ENCODE data around the gene PARP3.

The PARP3 gene

DNA sequence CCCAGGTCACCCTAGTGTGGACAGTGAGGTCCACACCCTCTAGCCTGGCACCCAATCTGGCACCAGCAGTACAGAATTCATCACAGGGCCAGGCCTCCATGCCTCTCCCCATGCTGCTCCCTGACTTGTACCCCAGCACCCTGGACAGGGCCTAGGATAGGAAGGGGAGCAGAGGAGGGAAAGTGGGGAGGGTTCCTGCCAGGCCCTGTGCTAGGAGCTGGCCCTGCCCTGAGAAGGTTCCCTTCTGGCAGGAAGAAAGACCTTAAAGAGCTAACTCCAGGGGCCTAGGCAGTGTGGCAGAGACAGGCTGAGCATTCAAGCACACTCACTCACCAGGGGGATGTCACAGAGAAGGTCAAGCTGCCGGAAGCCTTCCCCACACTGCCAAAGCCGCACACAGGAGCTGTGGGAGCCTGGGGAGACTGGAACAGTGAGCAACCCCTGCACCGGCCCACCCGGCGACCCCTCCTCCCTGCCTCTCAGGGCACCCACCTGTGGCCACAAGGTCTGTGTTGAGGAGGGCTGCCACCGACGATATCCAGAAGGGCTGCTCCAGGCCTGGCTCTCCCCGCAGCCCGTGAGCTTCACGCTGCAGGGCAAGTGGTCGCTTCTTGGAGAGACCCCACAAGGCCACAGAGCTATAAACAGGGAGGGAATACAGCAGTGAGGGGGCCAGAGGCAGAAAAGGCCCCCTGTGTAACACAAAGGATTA, 7.9 kb upstream of the PARP3 start:
- no peak for FAIRE-seq

DNA sequence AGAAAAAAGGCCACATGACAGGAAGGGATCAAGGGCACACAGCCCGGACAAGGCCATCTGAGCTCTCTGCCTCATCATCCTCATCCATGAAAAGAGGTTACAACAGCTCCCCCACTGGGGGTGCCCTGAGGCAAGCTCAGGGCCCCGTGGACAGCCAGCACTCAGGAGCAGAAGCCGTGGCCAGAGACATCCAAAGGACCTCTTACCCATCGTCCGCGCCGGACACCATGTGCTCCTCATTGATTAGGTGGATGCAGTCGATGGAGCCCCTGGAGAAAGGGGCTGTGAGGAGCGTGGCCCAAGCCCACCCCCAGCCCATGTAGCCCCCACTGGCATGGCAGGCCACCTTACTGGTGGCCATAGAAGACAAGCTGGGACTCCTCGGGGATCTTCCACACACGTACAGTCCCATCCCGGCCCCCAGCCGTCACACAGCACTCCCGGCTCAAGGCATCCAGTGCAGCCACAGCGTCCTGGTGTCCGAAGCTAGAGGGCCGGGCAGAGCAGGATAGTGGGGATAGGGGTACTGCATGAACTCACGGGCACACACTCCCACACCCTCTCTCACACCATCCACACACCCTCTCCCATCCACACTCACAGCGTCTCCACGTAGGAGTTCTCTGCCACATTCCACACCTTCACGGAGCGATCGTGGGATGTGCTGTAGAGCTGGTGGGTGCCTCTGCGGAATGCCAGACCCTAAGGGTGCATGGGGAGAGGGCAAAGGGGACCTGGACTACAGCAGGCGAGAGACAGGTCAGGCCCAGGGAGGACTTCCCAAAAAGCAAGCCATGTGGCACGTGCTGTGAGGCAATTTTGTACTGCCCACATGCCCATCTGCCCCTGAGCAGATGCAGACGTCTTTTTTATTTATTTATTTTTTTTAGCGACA, 6.9 kb upstream of the PARP3 start:
- no peak for FAIRE-seq

DNA sequence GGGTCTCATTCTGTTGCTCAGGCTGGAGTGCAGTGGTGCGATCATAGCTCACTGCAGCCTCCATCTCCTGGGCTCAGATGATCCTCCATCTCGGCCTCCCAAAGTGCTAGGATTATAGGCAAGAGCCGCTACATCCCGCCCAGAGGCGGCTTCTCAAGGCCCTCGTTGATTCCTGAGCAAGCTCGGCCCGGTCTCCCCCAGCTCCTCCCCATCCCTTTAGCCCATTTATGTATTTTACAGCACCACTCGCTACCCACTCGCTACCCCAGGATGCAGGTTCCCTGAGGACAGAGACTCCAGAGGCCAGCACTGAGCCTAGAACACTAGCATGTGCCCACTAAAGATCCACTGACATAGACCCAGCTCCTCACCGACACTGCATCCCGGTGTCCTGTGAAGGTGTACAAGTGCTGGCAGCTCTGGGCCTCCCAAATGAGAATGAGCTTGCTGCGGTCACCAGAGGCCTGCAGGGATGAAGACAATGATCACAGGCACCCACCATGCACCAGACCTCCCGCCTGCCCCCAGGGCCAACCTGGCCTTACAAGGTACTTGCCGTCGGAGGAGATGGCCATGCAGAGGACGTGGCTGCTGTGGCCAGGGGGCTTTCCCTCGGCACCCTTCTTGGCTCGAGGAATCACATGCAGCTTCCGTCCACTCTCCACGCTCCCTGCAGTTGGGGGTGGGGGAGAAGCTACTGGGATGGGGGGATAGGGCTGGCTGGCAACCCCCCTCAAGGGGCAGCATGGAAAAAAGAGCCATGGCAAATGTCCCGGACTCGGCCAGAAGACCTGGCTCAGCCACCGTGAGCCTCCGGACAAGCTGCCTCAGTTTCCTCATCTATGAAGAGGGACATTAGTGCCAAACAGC, 6.0 kb upstream of the PARP3 start:
- FAIRE-seq = no peak

DNA sequence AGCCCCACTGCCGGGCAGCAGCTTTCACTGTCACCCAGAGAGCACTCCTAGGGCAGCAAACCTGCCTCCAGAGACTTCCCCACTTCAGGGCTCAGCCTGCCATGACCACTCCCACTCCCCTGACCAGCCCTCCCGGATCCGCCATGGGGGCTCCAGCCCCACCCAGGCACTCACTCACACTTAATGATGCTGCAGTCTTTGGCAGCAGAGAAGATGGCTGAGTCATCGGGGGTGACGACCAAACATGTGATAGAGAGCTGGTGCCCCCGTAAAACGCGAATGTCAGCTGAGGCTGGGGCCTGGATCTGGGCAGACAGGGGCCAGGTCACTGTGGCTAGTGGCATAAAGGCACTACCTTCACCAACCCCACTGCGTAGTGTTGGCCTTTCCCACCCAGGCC, 5.1 kb upstream of the PARP3 start:
- no peak for FAIRE-seq

DNA sequence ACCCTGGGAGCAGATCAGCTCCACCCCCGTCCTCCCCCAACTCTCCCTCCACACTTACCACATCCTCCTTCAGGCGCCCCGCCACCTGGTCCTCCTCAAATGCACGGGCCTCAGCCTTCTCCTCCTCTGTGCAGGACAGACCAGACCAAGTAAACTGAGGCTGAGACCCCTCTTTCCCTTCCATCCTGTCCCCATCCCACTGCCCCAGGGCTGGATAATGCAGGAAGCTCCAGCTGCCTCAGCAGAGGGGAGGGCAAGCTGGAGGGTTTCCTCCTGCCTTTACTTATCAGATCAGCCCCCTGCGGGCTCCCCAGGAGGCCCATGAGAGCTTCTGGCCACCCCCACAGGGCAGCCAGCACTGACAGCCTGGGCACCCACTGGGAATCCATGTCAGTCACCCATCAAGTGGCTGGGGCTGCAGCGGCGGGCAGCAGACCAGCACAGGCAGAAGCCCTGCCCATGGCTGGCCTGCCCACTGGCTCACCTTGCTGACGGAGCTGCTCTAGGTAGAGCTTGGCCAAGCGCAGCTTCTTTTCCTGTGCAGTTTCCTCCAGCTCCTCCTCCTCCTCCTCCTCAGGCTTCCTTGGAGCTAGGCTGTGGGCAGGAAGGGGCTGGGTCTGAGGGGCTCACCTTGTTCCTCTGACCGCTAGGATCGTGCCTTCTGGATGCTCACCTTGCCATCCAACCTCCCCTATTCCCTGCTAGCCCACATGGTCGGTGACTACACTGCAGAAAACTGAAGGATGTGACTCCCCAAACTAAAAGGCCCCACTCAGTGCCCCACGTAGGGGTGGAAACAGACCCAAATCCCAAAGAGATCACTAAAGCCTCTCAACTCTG, 4.3 kb upstream of the PARP3 start:
- FAIRE-seq = no peak

DNA sequence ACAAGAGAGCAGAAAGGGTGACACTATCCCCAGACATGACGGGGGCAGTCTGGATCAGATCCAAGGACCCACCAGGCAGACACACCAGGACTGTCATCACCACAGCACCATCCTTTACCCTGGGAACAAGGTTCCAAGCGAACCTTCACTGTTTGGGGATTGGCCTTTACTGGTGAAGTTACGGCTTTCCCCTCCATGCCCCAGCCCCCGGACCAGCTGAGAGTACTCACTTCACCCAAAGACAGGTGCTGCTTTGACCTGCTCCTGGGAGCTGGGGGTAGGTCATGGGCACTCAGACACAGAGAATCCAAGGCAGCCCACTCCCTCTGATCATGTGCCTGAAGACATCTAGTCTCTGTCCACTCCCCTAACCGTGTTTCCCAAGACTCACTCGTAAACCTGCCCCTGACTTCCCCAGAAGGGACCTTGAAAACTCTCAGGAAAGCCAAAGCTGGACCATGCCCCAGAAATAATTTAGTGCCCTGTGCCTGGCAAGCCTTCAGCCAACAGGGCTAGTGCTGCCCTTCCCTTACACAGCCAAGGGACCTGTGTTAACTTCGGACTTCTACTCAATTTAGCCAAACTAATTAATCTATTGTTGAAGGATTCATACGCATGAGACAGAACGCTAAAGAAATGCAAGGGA, 3.3 kb upstream of the PARP3 start:
- FAIRE-seq = no peak

DNA sequence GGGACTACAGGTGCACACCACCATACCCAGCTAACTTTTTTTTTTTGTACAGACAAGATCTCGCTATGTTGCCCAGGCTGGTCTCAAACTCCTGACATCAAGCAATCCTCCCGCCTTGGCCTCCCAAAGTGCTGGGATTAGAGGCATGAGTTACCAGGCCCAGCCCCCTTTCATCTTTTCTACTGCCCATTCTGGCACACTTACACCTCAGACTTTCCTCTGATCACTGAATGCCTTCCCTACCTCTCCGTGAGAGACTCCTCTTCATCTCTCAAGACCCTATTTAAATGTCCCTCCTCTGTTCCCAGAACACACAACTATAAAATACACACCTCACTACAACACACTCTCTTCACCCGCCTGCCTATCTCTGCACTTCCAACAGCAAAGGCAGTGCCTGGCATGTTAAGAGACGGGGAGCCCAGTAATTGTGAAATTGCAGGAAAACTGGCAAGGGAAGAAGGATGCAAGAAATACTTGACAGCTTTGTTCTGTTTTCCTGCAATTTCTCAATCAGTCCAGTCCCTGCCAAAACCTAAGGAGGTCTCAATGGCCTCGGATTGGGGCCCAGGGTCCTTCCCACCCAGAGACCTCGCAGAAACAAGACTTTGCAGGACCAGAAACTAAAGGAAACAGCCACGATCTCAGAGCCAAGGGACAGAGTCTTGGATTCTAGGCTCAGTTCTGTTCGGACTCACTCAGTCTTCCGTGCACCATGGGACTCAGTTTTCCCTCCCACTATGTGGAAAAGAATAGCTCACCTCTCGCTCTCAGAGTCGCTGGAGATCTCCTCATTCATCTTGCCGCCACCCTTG, 1.3 kb upstream of the PARP3 start:
- FAIRE-seq = no peak

DNA sequence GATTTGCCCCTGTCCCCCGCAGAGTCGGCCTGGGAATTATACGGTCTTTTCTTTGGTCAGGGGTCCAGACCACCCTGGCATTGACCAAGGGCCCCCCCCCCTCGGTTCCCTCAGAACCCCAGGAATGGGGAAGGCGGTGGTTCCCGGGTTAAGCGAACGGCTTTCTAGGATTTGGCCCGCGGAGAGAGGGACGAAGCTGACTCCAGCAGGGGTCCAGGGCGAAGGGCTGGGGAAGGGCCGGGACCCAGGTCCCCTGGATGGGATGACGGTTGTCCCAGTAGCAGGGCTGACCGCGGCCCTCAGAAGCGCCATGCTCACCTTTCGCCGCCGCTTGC, 733 bp upstream of the PARP3 start:
- FAIRE-seq = no peak

DNA sequence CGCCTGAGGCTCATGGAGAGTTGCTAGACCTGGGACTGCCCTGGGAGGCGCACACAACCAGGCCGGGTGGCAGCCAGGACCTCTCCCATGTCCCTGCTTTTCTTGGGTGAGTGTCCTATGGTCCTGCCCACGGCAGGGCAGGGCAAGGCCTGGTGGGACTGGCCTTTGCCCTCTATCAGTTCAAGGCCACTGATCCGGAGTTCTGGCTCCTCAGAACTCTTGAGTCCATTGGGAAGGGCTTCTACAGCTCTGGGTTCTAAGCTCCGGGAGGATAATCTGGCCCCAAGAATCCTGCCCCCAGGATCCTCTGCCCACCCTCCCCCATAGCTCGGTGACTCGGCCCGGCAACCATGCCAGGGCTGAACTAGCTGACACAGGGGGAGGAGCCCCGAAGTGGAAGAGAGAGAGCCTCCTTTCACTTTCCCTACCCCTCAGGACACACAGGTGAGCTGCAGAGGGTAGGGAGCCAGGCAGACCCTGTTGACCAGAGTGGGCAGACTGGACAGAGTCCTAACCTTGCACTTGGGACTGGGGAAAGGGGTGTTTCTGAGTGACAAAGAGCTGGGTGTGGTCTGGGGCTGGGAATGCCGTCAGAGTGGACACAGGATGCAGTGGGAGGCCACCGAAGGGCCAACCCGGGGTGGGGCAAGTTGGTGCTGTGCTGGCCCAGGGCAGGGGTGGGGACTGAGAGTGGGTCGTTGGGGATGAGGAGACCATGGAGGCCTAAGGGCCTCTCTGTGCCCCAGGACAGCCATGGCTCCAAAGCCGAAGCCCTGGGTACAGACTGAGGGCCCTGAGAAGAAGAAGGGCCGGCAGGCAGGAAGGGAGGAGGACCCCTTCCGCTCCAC, 664 bp downstream of the PARP3 start:
- FAIRE-seq = no peak

DNA sequence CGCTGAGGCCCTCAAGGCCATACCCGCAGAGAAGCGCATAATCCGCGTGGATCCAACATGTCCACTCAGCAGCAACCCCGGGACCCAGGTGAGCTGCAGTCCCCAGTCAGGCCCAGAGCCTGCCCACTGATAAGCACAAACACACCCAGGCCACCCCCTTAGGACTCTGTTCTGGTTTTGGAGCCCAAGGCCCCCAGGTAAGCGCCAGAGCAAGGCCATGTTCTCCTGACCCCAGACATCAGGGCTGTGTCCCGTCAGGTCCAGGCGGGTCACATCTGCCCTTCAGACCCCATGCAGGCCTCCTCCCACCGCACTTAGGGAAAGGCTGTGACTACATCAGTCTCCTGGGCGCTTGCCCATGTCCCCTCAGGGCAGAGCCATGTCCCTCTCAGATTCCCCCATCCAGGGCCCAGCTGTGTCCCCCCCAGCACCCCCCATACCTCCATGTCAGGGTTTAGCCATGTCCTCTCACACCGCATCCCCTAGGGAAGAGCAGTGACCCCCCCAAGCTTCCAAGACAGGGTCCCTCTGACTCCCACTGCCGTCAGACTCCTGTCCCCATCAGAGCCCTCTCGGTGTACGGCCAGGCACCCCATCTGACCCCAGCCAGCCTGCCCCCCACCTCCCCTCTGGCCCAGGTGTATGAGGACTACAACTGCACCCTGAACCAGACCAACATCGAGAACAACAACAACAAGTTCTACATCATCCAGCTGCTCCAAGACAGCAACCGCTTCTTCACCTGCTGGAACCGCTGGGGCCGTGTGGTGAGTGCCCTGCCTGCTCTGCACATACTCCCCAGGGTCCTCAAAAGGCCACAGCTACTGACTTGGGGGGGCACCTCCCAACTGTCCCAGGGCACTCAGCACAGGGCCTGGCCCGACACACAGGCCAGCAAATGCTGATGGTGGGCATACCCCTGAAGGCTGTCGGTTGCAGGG, 1.6 kb downstream of the PARP3 start:
- no peak for FAIRE-seq

DNA sequence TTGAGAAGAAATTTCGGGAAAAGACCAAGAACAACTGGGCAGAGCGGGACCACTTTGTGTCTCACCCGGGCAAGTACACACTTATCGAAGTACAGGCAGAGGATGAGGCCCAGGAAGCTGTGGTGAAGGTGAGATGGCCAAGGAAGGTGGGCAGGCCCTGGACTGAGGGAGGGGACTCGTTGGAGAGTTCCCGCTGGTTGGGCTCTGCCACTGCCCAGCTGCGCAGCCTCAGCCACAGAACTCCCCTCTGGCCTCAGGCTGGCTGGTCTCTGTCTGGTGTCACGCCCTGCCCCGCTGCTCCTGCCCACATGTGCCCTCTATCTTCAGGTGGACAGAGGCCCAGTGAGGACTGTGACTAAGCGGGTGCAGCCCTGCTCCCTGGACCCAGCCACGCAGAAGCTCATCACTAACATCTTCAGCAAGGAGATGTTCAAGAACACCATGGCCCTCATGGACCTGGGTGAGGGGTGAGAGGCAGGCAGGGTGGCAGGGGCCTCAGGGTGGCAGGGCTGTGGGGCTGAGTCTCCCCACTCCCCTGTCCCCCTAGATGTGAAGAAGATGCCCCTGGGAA, 2.4 kb downstream of the PARP3 start:
- FAIRE-seq = no peak

DNA sequence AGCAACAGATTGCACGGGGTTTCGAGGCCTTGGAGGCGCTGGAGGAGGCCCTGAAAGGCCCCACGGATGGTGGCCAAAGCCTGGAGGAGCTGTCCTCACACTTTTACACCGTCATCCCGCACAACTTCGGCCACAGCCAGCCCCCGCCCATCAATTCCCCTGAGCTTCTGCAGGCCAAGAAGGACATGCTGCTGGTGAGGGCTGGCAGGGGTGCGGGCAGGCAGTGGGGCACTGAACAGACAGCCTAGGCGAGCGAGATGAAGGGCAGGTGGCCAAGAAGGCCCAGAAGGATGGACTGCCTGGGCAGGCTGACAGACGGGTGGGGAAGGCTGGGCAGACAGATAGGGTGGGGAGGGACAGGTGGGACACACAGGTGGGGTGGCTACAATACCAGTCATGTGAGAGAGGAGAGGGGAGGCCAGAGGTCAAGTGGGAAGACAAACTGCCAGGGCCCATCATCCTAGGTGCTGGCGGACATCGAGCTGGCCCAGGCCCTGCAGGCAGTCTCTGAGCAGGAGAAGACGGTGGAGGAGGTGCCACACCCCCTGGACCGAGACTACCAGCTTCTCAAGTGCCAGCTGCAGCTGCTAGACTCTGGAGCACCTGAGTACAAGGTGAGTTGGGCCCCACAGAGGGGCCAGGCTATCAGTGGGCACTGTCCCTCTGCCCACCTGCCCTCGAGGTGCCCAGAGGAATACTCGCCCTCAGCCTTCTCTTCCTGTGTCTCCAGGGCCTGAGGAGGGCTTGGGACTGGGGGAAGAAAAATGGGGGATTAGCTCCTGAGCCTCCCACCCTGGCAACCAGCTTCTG, 3.1 kb downstream of the PARP3 start:
- FAIRE-seq = no peak

DNA sequence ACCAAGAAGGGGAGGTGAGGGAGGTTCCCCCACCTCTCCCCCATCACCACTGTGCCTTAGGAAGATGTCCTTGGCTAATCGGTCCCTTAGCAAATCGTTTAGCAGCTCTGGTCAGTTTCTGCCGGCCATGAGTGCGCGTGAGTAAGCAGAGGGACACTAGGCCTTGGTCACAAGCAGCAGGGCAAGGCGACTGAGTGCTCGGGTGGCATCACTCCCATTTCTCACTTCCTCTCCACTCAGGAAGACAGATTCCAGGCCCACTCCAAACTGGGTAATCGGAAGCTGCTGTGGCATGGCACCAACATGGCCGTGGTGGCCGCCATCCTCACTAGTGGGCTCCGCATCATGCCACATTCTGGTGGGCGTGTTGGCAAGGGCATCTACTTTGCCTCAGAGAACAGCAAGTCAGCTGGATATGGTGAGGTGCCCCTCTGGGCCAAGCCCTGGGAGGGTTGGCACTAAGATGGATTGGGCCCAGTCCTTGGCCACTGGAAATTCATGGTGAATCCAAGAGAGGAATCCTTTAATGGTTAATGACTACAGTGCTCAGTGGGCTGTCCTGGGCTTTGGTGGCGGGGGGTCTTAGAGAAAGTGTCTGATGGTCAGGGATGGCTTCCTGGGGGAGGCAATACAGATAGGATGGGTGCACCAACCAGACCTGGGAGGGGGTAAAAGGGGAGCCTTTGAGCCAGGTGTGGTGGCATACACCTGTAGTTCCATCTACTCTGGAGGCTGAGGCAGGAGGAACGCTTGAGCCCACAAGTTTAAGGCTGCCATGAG, 4.0 kb downstream of the PARP3 start:
- no peak for FAIRE-seq

DNA sequence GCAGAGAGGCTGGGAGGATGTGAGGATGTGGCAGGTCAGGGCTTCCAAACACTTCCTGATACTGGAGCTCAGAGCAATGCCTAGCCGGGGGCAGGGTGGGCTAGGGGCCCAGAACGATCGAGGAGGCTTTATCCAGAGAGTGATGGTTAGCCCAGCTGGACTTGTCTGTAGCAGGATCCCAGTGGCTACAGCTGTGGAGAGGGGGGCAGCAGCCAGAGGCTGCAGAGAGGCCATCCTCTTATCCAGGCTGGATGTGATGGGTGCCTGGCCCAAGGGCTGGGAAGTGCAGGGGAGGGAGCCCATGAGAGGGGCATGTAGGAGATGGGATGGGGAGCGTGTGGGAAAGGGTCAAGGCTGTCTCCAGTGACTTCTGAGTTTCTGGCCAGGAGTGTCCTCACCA, 4.6 kb downstream of the PARP3 start:
- no peak for FAIRE-seq

DNA sequence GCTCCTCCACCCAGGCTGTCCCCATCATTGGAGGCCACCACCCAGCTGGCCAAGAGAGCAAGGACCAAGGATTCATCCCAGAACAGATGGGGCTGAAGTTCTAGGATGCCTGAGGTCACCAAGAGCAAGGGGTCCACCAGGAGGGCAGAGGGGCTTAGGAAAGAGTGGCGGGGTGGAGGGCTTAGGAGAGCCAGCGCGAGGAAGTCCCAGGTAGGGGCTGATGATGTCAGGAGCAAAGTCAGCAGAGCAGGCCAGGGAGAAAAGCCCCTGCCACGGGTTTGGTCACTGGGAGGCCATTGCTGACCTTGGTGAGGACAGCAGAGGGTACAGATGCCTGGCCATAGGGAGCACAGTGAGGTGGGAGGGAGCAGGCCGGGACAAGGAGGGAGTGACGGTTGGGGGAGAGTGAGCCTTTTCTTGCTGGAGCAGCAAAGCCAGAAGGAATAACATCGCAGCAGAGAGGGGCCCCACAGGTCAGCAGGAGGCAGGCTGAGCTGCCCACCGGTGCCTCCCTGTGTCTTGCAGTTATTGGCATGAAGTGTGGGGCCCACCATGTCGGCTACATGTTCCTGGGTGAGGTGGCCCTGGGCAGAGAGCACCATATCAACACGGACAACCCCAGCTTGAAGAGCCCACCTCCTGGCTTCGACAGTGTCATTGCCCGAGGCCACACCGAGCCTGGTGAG, 5.2 kb downstream of the PARP3 start:
- FAIRE-seq = no peak

DNA sequence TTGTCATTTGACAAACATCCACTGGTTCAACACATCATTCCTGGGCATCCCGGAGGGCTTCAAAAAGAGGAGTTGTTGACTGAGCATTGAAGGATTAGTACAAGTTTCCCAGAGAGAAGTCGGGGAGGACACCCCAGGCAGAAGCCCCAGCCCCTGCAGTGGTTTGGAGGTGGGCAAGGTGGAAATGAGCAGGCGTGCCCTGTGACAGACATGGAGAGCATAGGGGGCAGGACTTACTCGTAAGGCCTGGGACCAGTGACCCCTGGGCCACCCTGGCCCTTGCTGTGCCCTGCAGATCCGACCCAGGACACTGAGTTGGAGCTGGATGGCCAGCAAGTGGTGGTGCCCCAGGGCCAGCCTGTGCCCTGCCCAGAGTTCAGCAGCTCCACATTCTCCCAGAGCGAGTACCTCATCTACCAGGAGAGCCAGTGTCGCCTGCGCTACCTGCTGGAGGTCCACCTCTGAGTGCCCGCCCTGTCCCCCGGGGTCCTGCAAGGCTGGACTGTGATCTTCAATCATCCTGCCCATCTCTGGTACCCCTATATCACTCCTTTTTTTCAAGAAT, 5.9 kb downstream of the PARP3 start:
- no peak for FAIRE-seq
